Kidney (tissue), 11 donors: ENCODE measurements around the gene NUTM2B. TPM values are rescaled to one million over a fixed set of nuclear protein-coding genes. Genes with fewer than 3 reads are reported as not detected.
"Not testable (repeated sequence)": the region's sequence is repeated elsewhere in the genome, so short reads cannot be mapped to it uniquely, and the experiment has no call there.

Experiments used
- DNase-seq, 5 donors: peaks; one replicate each; pipeline ENCODE4 v3.0.0-alpha.2; 2013 to 2020
- FAIRE-seq: peaks from 2 replicates; lab custom pipeline; 2012; peaks lifted over from hg19 to GRCh38; lab: Jason Lieb, UNC
- H3K27ac ChIP-seq, 2 donors: one replicate each; pipeline ENCODE4 v1.7.0; 2013; ENCODE audit warnings: low read depth in 2 of 2, low read length in 2 of 2, inconsistent platforms in 1 of 2
- H3K27me3 ChIP-seq: one replicate; pipeline ENCODE4 v1.7.1; 2013; ENCODE audit warnings: low read length, inconsistent platforms; ENCODE audit not compliant: control insufficient read depth, insufficient read depth
- H3K36me3 ChIP-seq, 3 donors: one replicate each; pipeline versions ENCODE4 v1.7.0 to v1.7.1; 2013; ENCODE audit warnings: low read length in 3 of 3, control low read depth in 1 of 3, inconsistent platforms in 1 of 3; ENCODE audit not compliant: insufficient read depth in 3 of 3, control insufficient read depth in 2 of 3
- H3K4me1 ChIP-seq, 3 donors: one replicate each; pipeline versions ENCODE4 v1.7.0 to v1.7.1; 2013; ENCODE audit warnings: low read length in 3 of 3, inconsistent platforms in 1 of 3, low read depth in 1 of 3; ENCODE audit not compliant: control insufficient read depth in 2 of 3, insufficient read depth in 2 of 3
- H3K4me3 ChIP-seq, 3 donors: one replicate each; pipeline versions ENCODE4 v1.7.0 to v1.8.1; 2013; ENCODE audit warnings: low read length in 3 of 3, control low read depth in 1 of 3, inconsistent platforms in 1 of 3
- H3K9ac ChIP-seq, 3 donors: one replicate each; pipeline versions ENCODE4 v1.7.0 to v1.7.1; 2013; ENCODE audit warnings: low read length in 3 of 3, control low read depth in 1 of 3, inconsistent platforms in 1 of 3
- H3K9me3 ChIP-seq, 3 donors: one replicate each; pipeline versions ENCODE4 v1.7.0 to v1.7.1; 2013; ENCODE audit warnings: low read length in 3 of 3, control low read depth in 1 of 3, inconsistent platforms in 1 of 3; ENCODE audit not compliant: control insufficient read depth in 2 of 3, insufficient read depth in 1 of 3
- intact Hi-C: fragments of 100-400 bp; cut with DNase I; formaldehyde crosslinking; loops from one replicate; pipeline ENCODE4 v1.11.1; 2022
- polyA plus RNA-seq: library from polyadenylated mRNA; stranded (reverse); fragments of 350-450 nt; fragmentation: Illumina TruSeq; extraction: RNeasy Lipid Tissue Mini Kit (QIAGEN cat#74804); gene quantifications from one replicate; pipeline ENCODE4 v1.2.3, GENCODE V29; 2014; ENCODE audit warnings: low read depth, low replicate concordance; ENCODE audit not compliant: insufficient read depth
- total RNA-seq: library from RNA; stranded (reverse); fragmentation: NEBNext Ultra II Directional; extraction: Animal tissue kit (Norgen Biotek cat#: 25700); gene quantifications from one replicate; pipeline ENCODE4 v1.2.1, GENCODE V29; 2021
- donor health status: control.
- donor health status: control.
- donor health status: DM: yes; HTN: yes; CAD: no.
- donor health status: Normal renal cell carcinoma (clear cell type).

NUTM2B gene
- total and polyA plus RNA-seq, 2 donors from 2014 or later: 1.1 to 2.0 TPM

DNA sequence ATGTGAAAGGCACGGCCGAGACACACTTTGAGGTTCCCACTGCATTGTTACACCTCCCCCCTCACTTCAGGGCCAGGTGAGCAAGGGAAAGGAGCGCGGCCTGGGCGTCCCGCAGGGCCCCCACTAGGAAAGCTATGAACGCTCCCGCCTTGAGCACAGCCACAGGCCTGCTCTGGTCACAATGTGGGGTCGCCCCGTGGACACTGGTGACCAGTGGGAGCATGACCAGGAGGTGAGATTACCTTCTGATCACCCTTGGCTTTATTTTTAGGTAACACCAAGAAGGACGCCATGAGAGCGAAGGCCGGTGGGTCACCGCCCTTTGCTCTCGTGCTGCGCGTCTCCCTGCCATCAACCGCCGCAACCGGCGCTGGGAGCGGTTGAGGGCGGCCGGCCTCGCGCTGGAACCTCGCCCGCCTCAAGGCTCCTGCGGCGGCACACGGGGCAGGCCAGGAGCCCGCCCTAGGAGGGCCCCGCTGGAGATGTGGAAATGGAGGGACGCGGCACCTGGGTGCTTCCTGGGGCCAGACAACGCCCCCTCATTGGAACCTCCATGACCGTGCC, 2.6 kb upstream of the NUTM2B start:
- intact Hi-C loops, H3K4me3 ChIP-seq, H3K4me1 ChIP-seq, H3K36me3 ChIP-seq, H3K27ac ChIP-seq, H3K9me3 ChIP-seq, H3K27me3 ChIP-seq, H3K9ac ChIP-seq, FAIRE-seq: not testable (repeated sequence)
- peak in 1 of 5 donors; percentile 22 for DNase-seq

DNA sequence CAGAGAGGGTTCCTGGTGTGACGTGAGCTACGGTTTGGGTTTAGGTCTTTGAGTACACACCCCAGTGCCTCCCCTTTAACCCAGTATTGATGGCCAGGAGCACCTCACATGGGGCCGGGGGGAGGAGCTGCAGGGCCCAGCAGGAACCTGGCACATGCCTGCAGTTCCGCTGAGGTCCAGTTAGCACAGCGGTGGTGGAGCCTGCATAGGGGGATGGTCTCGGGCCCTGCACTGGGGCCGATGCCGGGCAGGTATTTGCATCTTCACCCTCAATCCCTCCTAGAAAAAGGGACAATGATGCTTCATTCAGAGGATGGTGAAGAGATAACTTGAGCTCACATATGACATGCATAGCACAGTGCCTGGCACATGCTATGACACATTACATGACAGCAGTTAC, 4.0 kb downstream of the NUTM2B start:
- H3K36me3 ChIP-seq, FAIRE-seq, intact Hi-C loops, H3K27me3 ChIP-seq, H3K9me3 ChIP-seq, H3K4me3 ChIP-seq, H3K27ac ChIP-seq, H3K9ac ChIP-seq, H3K4me1 ChIP-seq, DNase-seq: not testable (repeated sequence)

DNA sequence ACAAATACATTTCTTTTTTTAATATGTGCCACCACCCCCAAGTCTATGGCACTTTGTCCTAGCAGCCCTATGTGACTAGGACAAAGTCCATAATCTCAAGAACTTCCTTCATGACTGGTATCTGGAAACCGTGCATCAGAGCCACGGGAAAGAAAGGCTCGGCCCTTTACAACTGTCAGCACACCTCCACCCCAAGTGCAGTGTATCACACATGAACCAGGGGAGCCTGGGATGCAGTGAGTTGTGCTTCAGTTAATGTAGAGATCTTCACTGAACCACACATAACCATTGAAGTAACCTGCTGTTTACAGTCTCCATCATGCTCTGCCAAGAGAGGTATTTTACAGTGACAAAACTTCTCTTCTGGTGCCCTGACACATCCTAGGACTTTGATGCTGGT, 11.9 kb downstream of the NUTM2B start:
- intact Hi-C loops, FAIRE-seq, H3K36me3 ChIP-seq, H3K9ac ChIP-seq, H3K4me3 ChIP-seq, H3K27ac ChIP-seq, H3K27me3 ChIP-seq, H3K9me3 ChIP-seq, DNase-seq, H3K4me1 ChIP-seq: not testable (repeated sequence)

DNA sequence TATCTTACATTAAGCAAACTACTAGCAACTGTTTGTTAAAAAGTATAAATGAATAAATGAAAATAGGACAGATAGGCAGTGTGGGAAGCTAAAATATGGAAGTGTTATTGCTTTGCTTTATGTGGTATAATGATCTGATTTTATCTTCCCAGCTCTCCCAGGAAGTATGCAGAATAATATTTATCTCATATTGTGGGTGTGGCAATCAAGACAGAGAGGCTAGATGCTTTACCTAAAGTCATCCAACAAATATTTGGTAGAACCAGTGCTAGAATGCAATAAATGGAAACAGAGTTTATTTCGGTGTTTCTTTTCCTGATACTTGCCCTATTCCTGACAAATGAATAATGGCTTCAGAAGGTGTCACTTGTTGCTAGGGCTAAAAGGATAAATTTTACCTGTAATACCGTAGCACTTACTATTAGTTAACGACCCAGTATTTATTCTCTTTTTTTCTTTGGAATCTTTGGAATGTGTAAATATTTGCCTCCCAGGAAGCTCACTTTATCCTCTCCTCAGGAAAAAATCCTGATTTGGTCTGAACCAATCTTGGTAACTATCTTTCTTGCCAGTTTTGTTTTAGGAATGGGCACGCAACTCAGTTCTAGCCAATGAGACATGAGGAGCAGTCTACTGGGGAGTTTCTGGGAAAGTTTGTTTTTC, 14.0 kb downstream of the NUTM2B start:
- H3K9me3 ChIP-seq, H3K27ac ChIP-seq, H3K36me3 ChIP-seq, FAIRE-seq, H3K9ac ChIP-seq, intact Hi-C loops, H3K27me3 ChIP-seq, H3K4me1 ChIP-seq, H3K4me3 ChIP-seq, DNase-seq: not testable (repeated sequence)

DNA sequence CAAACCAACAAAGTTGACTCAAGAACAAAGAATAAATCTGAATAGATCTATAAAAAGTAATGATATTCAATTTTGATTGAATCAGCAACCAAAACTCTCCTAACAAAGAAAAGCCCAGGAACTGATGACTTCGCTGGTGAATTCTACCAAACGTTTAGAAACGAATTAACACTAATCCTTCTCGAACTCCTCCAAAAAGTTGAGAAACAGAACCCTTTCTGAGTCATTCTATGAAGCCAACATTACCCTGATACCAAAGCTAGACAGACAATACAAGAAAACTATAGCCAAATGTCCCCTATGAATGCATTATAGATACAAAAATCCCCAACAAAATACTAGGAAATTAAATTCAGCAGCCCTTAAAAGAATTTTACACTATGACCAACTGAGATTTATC, 17.0 kb downstream of the NUTM2B start:
- H3K4me1 ChIP-seq, DNase-seq, H3K36me3 ChIP-seq, H3K9me3 ChIP-seq, intact Hi-C loops, H3K27me3 ChIP-seq, H3K4me3 ChIP-seq, H3K9ac ChIP-seq, H3K27ac ChIP-seq, FAIRE-seq: not testable (repeated sequence)

DNA sequence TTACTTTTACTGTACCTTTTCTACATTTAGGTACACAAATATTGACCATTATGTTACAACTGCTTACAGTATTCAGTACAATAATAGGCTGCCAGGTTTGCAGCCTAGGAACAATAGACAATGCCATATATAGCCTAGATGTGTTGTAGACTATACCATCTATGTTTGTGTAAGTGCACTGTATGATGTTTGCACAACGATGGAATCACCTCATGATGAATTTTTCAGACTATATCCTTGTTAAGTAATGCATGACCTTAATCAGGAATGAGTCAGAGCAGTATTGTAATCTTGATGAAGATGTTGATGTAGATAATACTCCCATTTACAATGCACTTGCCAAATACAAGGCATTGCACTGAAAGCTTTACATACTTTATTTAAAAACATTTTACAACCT, 23.6 kb downstream of the NUTM2B start:
- H3K9ac ChIP-seq, H3K36me3 ChIP-seq, H3K4me3 ChIP-seq, DNase-seq, H3K9me3 ChIP-seq, H3K27ac ChIP-seq, intact Hi-C loops, H3K4me1 ChIP-seq, FAIRE-seq, H3K27me3 ChIP-seq: not testable (repeated sequence)

DNA sequence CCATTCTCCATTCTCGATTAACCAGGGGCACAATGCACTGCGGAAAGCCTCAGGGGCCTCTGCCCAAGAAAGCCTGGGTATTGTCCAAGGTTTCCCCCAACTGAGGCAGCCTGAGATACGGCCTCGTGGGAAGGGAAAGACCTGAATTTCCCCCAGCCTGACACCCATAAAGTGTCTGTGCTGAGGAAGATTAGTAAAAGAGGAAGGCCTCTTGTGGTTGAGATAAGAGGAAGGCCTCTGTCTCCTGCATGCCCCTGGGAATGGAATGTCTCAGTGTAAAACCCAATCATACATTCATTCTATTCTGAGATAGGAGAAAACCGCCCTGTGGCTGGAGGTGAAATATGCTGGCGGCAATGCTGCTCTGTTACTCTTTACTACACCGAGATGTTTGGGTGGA, 41.8 kb downstream of the NUTM2B start:
- intact Hi-C loops, DNase-seq, H3K27me3 ChIP-seq, H3K36me3 ChIP-seq, FAIRE-seq, H3K4me1 ChIP-seq, H3K9me3 ChIP-seq, H3K27ac ChIP-seq, H3K9ac ChIP-seq, H3K4me3 ChIP-seq: not testable (repeated sequence)

DNA sequence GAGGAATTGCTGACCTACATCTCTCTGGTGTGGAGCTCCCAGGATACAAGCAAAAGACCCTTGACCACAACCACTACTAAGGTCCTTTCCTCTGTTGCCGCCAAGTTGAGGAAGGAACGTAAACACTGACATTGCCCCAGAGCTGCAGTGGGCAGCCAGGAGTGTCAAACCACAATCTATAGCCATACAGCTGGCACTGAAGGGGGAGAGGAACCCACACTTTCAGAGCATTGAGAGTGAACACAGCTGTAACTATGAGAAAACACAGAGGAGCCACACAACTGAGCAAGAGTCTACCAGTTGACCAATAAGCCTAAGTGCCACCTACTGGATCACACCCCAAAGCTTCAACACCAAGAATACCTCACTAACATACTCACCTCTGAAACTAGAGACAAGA, 45.5 kb downstream of the NUTM2B start:
- H3K27ac ChIP-seq, H3K9me3 ChIP-seq, H3K27me3 ChIP-seq, H3K9ac ChIP-seq, H3K36me3 ChIP-seq, intact Hi-C loops, H3K4me3 ChIP-seq, DNase-seq, FAIRE-seq, H3K4me1 ChIP-seq: not testable (repeated sequence)
